Hepatocyte (in vitro differentiated cells): ENCODE data around the gene AKR1C8. TPM values are rescaled to one million over a fixed set of nuclear protein-coding genes. Genes with fewer than 3 reads are reported as not detected.

Experiments used
- DNase-seq: peaks from one replicate; pipeline ENCODE4 v3.0.0-alpha.2; 2016; ENCODE audit warnings: low spot score
- H2AFZ ChIP-seq: fragments of 200-600 bp; sonication (generic); 2 replicates; pipeline ENCODE4 v1.6.0; 2016; ENCODE audit warnings: antibody characterized with exemption, mild to moderate bottlenecking
- H3K27ac ChIP-seq: fragments of 200-600 bp; sonication (generic); 2 replicates; pipeline ENCODE4 v1.5.1; 2016; ENCODE audit warnings: mild to moderate bottlenecking
- H3K27me3 ChIP-seq: fragments of 200-600 bp; sonication (generic); 2 replicates; pipeline ENCODE4 v1.6.1; 2016
- H3K36me3 ChIP-seq: fragments of 200-600 bp; sonication (generic); replicated peaks from 2 replicates; pipeline ENCODE4 v1.5.1; 2016; ENCODE audit warnings: low read depth; ENCODE audit not compliant: insufficient read depth
- H3K4me1 ChIP-seq: fragments of 200-600 bp; sonication (generic); 2 replicates; pipeline ENCODE4 v1.5.1; 2016; ENCODE audit warnings: mild to moderate bottlenecking, moderate library complexity; ENCODE audit not compliant: insufficient read depth
- H3K4me2 ChIP-seq: fragments of 200-600 bp; sonication (generic); 2 replicates; pipeline ENCODE4 v1.6.0; 2016
- H3K4me3 ChIP-seq: fragments of 200-600 bp; sonication (generic); 2 replicates; pipeline ENCODE4 v1.5.1; 2016; ENCODE audit warnings: mild to moderate bottlenecking
- H3K79me2 ChIP-seq: fragments of 200-600 bp; sonication (generic); 2 replicates; pipeline ENCODE4 v1.6.0; 2017; ENCODE audit warnings: mild to moderate bottlenecking
- H3K9me2 ChIP-seq: fragments of 200-600 bp; sonication (generic); replicated peaks from 2 replicates; pipeline ENCODE4 v1.6.0; 2017; ENCODE audit warnings: mild to moderate bottlenecking; ENCODE audit not compliant: insufficient read depth
- H3K9me3 ChIP-seq: fragments of 200-600 bp; sonication (generic); 2 replicates; pipeline ENCODE4 v1.5.1; 2016; ENCODE audit warnings: low read depth, mild to moderate bottlenecking
- H4K20me1 ChIP-seq: fragments of 200-600 bp; sonication (generic); 2 replicates; pipeline ENCODE4 v1.6.0; 2016; ENCODE audit warnings: mild to moderate bottlenecking; ENCODE audit not compliant: insufficient read depth, poor library complexity, severe bottlenecking
- CTCF ChIP-seq: fragments of 200-600 bp; sonication (generic); IDR thresholded peaks from 2 replicates; pipeline ENCODE4 v1.5.1; 2016; ENCODE audit warnings: antibody characterized with exemption, mild to moderate bottlenecking; ENCODE audit not compliant: poor library complexity
- EZH2 ChIP-seq: fragments of 200-600 bp; sonication (generic); IDR thresholded peaks from 2 replicates; pipeline ENCODE4 v1.6.1; 2016; ENCODE audit warnings: antibody characterized with exemption, mild to moderate bottlenecking, borderline replicate concordance
- EZH2phosphoT487 ChIP-seq: fragments of 200-600 bp; sonication (generic); IDR thresholded peaks from one replicate; pipeline ENCODE4 v1.6.1; 2018; ENCODE audit warnings: antibody characterized with exemption, mild to moderate bottlenecking, low read depth, moderate library complexity; ENCODE audit not compliant: unreplicated experiment, severe bottlenecking
- WGBS: methylation state at CpG from one replicate; pipeline ENCODE4 v1.1.6; 2016; ENCODE audit warnings: low lambda C conversion rate; ENCODE audit errors: missing lambda C conversion rate; 5-methylcytosine and 5-hydroxymethylcytosine counted together
- polyA plus RNA-seq: library from polyadenylated mRNA; unstranded; fragments of >200 nt; fragmentation: Nextera tagmentation; extraction: Ambion mirVana; gene quantifications from 2 replicates; pipeline ENCODE4 v1.2.1, GENCODE V29; 2016
- total RNA-seq: library from RNA; depleted of rRNA; stranded (reverse); fragments of >200 nt; gene quantifications from 2 replicates; pipeline ENCODE4 v1.2.3, GENCODE V29; 2014

AKR1C8 gene
- total and polyA plus RNA-seq, 2 experiments from 2014 or later: 0.19 TPM; not detected in 1

GRCh38 chr10:5165738-5166137 is 19.2 kb downstream of the AKR1C8 start:
- 16% methylated on average over 1 of the region's 1 CpG for WGBS
- no peak for DNase-seq

GRCh38 chr10:5163487-5163886 is 21.5 kb downstream of the AKR1C8 start:
- Histone ChIP-seq H3K4me3 (no peak overlapping the region), H3K79me2 (no peaks in the 10 kb centered on the region), H3K27me3 (no peaks in the 10 kb centered on the region), H3K27ac (no peak overlapping the region), H2AFZ (no peak overlapping the region), H4K20me1 (no peaks in the 10 kb centered on the region), H3K9me2 (no peaks in the 10 kb centered on the region), H3K4me2 (no peak overlapping the region), H3K4me1 (no peaks in the 10 kb centered on the region), H3K36me3 (no peaks in the 10 kb centered on the region), H3K9me3 (peaks cover 7% of the 10 kb centered on the region)
- WGBS: 57% methylated on average over 2 of the region's 2 CpGs
- TF ChIP-seq EZH2 (no peak), EZH2phosphoT487 (no peak), CTCF (no peak)
- no peak for DNase-seq

More at GRCh38 chr10:5165738-5166137, 19.2 kb downstream of the AKR1C8 start:
- Histone ChIP-seq H3K9me3 (peaks cover 7% of the 10 kb centered on the region), H3K27me3 (no peaks in the 10 kb centered on the region), H3K4me1 (no peaks in the 10 kb centered on the region), H3K4me2 (no peak overlapping the region), H3K27ac (no peak overlapping the region), H4K20me1 (no peaks in the 10 kb centered on the region), H3K4me3 (no peak overlapping the region), H3K79me2 (no peaks in the 10 kb centered on the region), H3K36me3 (no peaks in the 10 kb centered on the region), H3K9me2 (no peaks in the 10 kb centered on the region), H2AFZ (no peak overlapping the region)
- TF ChIP-seq EZH2: no peak
- no peak for TF ChIP-seq CTCF
- no peak for TF ChIP-seq EZH2phosphoT487

- 79% methylated on average over 6 of the region's 6 CpGs for WGBS
- Histone ChIP-seq H2AFZ (no peak overlapping the region), H3K4me3 (no peak overlapping the region), H3K79me2 (no peaks in the 10 kb centered on the region), H3K27ac (no peak overlapping the region), H3K4me2 (no peak overlapping the region), H3K27me3 (no peaks in the 10 kb centered on the region), H3K9me3 (no peaks in the 10 kb centered on the region), H3K9me2 (no peaks in the 10 kb centered on the region), H3K4me1 (no peaks in the 10 kb centered on the region), H4K20me1 (no peaks in the 10 kb centered on the region), H3K36me3 (no peaks in the 10 kb centered on the region)
- no peak for DNase-seq
- no peak for TF ChIP-seq EZH2
- no peak for TF ChIP-seq CTCF
- TF ChIP-seq EZH2phosphoT487: no peak
These were observed 25.8 kb downstream of the AKR1C8 start for GRCh38 chr10:5159126-5159525.

GRCh38 chr10:5157501-5157900 is 27.4 kb downstream of the AKR1C8 start:
- no peaks in the 10 kb centered on the region for H3K36me3 ChIP-seq
- whole genome bisulfite sequencing: 78% methylated on average over 10 of the region's 10 CpGs
- no peaks in the 10 kb centered on the region for H3K4me1 ChIP-seq
- H3K79me2 ChIP-seq: no peaks in the 10 kb centered on the region
- DNase-seq: no peak
- H3K4me3 ChIP-seq: no peak overlapping the region
- H3K9me2 ChIP-seq: no peaks in the 10 kb centered on the region
- no peak overlapping the region for H3K27ac ChIP-seq
- no peak overlapping the region for H2AFZ ChIP-seq
- TF ChIP-seq EZH2 (no peak), EZH2phosphoT487 (no peak), CTCF (no peak)
- H3K4me2 ChIP-seq: no peak overlapping the region
- H4K20me1 ChIP-seq: no peaks in the 10 kb centered on the region
- no peaks in the 10 kb centered on the region for H3K9me3 ChIP-seq
- H3K27me3 ChIP-seq: no peaks in the 10 kb centered on the region
